Activated T-cell treated with anti-CD3 and anti-CD28 coated beads for 1 hour (primary cell): Measurements from ENCODE around the gene PAQR5.

Experiments used
- DNase-seq: peaks from one replicate; pipeline ENCODE4 v3.0.0-alpha.2; 2020; ENCODE audit warnings: low read depth

Gene PAQR5

DNA sequence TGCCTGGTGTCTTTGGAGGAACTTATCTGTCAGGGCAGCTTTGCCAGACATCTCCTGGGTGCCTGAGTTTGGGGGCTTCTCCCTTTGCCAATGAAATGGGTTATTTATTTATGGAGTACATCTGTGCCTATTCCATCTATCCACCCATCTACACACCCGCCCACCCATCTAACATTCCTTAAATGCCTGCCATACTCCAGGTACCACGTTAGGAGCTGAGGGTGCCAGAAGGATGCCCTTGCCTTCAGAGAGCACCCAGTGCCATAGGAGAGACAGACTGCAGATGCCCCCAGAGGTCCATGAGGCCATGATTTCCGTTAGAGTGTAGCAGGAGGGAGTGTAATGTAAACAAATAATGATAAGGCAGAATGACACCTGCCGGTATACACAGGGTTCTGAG lies 93.6 kb downstream of the PAQR5 start:
- no peak for DNase-seq

DNA sequence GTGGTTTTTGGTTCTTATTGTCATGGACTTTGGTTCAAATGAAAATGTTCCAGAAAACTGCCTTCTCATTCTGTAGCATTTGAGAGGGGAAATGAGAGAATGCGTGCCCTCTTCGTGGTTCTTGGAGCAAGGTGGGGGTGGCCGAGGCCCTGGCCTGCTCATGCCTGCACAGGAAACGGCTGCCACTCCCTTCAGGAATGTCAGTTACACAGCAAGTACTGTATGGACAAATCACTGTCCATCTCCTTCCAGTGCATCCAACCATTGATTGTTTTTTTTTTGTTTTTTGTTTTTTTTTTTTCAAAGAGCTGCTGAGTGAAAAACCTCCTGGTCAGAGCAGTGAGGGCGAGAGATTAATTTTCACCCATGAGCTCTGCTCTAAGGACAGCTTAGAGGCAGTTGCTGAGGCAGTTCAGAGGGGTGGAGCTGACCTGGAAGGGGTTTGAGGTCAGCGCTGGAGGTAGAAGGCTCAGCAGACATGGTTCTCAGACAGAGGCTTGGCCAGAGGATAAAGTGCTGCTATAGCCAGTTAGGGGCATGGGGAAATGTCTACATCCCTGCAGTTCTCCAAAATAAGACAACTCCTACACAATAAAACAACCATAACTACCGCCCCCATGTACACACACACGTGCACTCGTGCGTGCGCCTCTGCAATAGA lies 95.2 kb downstream of the PAQR5 start:
- DNase-seq, result no peak

DNA sequence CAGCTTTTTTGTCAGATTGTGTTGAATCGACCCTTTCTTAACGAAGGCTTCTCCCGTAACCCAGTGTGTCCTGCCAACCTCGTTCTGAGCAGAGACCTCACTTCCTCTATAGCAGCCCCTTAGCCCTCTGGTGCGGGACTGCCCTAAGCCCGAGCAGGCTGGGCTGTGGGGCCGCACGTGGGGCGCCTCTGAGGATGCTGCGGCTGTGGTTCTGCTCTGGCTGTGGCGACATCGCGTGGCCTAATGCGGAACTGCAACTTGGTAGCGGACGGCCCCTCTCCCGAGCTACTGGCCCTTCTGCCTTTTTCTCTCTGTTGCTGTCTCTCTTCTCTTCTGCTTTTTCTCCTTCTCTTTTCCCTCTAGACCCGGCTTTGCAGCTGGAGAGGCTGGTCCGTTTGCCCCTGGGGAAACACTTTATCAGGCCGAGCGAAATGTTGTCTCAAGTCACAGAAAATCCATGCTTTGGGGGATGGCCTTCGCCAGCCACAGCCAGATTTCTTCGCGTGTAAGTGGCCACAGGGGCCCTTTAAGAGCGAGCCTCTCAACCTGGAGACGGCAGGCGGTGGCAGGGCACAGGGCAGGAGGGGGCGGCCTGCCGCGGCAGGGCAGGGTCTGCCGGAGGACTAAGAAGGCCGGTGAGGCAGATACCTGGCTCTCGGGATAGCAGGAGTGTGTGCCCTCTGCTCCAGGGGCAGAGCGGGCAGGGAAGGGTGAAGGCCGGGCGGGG lies 96.0 kb downstream of the PAQR5 start:
- peak; percentile 81 for DNase-seq

DNA sequence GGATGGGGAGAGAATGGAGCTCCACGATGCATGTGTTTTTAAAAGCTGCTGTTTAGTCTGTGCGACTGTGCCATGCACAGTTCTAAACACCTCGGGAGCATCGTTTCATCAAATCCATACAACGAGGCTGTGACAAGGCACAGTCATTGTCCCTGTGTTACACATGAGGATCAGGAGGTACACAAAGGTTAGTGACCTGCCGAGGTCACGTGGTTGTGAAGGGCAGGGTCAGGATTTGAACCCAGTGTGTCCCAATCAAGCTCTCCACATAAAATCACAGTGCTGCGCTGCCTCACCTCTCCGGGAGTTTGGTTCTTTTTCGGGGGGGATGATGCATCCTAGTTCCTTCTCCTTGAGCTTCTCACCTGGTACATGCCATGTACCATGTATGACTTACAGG lies 96.7 kb downstream of the PAQR5 start:
- no peak for DNase-seq

DNA sequence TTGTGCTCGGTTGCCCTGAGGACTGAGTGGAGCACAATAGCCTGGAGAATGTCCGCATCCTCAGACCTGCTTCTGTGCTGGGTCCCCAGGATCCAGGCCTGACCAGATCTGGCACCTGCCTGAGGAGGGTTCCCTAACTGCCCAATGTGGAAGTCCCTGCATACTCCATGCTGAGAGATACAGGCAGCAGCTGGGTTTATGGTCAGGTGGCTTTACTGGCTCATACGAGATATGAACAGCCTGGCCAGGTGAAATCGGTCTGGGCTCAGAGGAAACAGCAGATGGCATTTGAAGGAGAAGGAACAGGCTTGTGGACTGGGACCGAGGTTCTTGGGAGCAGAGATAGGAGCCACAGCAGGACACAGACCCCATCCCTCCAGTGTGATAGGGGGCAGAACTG lies 97.3 kb downstream of the PAQR5 start:
- no peak for DNase-seq

DNA sequence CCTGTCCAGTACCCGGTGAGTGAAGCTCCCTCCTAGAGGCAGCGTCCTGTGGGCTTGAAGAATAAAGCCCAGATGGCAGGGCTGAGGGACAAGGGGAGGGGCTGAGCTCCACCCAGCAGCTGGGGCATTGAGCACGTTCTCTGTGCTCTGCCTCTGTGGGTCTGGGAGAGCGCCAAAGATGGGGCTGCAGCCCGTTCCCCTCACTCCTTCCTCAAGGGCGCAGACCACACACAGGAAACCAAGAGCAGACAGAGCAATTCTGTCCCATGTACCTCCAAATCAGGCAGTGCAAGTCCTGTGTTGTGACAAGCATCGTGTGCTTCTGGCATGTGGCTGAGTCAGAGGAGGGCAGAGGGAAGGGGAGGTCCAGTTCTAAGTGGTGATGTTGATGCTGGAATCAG lies 99.8 kb downstream of the PAQR5 start:
- no peak for DNase-seq

DNA sequence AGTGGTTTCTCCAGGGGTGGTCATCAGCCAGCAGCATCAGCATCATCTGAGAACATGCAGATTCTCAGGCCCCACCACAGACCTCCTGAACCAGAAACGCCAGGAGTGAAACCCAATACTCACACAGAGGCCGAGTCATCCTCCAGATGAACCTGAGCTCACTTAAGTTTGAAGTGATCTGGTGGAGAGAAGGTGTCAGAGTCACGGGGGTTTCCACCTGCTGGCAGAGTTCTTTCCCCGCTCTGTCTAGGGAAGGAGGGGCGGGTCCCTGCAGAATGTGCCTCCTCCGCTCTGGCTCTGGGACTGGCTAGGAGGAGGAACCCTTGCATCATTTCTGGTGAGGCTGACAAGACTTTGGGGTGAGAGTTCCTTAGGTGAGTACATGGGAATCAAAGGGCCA lies 102.1 kb downstream of the PAQR5 start:
- no peak for DNase-seq

DNA sequence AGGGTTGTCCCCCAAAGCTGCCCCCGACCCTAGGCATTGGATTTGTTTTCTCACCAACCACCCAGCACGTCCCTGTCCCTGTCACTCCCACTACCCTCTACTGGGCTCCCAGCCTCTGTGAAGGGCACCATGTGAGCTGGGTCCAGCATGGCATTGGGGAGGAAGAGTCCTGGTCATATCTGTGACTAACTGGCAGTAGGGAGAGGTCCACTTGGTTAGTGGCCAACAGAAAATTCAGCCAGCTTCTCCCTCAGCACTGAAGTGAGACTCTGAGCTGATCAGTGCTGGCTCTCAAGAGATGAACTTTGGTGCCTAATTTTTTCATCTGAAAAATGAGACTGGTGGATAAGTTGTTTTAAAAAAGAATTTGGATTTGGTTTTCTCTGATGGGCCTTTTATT lies 104.1 kb downstream of the PAQR5 start:
- DNase-seq, result no peak

DNA sequence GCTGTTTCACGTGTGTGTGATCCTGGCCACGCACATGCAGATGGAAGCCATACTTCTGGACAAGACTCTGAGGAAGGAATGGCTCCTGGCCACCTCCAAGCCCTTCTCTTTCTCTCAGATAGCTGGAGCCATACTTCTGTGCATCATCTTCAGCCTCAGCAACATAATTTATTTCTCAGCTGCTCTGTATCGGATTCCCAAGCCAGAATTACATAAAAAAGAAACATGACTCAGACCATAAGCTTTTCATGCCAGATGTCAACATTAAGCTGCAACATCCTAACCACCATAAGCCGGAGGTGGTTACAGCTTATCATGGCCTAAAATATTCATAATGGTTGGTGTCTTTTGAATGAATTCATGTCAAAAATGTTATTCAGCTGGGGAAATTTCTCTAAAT lies 104.9 kb downstream of the PAQR5 start:
- no peak for DNase-seq

DNA sequence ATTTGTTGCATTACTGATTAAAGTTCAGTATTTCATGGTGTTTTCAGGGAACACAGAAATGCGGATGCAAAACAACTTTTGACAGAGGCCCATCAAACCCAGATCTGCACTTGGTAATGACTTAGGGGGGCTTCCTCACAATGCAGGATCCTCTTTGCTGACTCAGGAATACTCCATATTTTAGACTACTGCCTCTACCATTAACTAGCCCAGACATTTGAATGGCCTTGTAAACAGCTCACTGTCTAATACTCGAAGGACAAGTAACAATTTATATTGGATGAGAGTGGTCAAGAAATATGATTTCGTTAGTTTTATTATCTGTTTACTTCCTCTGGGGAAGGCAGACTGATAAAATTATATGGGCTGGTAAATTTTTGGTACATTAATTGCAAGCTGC lies 106.4 kb downstream of the PAQR5 start:
- no peak for DNase-seq

DNA sequence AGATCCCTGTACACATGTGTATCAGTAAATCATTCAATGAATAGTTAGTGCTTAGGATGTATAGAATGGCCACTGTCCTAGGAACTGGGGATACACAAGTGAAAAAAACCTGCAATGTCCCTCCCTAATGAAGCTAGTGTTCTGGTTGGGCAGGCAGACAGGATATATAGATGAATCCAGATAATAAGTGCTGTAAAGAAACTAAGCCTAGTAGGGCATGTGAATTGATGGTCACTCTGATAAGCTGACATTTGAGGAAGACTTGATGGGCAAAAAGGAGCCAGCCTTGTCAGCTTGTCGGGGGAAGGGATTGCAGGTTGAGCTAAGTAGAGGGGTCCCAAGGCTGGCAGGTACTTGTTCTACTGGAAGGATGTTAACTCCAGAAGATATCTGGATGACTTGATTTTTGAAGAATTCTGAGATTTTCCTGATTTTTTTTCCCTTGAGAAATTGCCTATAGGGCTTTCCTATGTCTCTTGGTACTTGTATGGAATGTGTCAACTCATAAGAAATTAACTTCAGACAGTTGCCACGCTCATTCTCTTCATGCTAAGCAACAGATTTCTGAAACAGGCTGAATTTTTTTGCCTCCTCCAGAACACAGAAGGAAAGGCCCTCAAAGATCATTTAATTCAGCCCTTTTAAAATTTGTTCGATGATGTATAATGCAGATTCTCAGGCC lies 109.1 kb downstream of the PAQR5 start:
- DNase-seq, result no peak

DNA sequence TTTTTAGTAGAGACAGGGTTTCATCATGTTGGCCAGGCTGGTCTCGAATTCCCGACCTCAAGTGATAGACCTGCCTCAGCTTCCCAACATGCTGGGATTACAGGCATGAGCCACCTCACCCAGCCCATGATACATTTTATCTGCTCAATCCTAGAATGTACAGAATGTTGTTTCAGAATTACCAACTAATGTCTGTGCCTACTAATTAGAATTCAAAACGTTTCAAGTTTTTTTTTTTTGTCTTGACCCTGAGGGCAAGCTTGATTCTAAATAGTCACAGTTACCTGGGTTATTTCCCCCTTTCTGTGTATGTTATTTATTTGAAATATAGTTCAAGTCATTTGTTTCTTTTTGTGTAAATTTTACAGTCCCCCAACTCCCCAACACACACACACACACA lies 110.1 kb downstream of the PAQR5 start:
- no peak for DNase-seq

DNA sequence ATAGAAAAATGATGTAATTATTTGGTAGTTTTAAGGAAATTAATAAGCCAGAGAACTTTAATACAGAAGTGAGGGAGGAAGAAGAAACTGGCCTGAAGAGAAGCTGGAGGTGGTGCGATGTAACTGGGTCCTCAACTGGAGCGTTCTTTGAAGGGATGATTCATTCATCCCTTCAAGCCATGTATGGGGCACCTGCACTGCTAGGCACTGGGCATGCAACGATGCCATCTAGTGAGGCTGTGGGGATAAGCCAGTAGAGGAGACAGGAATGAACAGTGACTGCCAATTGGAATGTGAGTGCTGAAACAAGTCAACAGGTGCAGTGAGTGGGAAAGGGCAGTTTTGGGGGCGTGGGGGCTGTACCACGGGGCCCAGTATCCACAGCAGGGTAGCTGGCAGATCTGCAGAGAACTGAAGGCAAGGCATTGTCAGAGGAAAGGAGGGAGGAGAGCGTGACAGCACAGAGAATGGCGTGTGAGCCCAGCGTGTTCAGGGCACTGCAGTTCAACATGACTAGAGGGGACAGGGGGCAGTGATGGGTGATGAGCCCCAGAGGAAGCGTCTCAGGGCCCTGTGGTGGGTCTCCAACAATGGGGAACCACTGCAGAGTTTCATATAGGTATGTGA lies 111.6 kb downstream of the PAQR5 start:
- DNase-seq, result no peak

DNA sequence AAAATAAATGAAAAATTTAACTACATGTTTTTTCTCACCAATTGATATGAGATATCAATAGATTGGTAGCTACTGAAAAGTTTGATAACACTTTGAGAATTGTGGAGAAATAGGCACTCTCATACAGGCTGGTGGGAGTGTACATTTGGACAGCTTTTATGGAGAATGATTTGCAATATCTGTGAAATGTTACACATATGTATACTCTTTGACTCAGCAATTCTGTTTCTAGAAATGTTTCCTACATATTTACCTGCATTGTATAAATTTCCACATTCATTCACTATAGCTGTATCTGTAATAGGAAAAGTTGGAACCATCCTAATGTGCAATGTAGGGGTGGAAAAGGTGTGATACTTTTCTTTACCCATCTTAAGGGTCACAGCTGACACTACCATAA lies 113.6 kb downstream of the PAQR5 start:
- DNase-seq, result no peak

DNA sequence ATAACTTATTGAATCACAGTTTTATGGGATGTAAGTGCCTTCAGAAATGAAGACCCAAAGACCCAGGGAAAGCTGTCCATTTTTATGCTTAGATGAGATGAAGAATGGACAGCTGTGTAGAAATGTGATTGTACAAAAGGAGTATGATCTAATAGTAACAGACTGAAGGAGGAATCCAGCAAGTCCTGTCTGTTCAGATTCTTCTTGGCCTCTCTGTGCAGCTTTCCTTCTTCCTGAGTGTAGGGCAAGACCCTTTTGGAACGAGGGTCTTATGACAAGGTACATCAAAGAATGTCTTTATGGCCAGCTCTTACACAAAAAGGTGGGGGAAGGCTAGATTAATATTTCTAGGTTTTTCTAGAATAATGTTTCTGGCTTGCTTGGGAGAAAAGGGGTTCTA lies 114.0 kb downstream of the PAQR5 start:
- DNase-seq, result no peak

DNA sequence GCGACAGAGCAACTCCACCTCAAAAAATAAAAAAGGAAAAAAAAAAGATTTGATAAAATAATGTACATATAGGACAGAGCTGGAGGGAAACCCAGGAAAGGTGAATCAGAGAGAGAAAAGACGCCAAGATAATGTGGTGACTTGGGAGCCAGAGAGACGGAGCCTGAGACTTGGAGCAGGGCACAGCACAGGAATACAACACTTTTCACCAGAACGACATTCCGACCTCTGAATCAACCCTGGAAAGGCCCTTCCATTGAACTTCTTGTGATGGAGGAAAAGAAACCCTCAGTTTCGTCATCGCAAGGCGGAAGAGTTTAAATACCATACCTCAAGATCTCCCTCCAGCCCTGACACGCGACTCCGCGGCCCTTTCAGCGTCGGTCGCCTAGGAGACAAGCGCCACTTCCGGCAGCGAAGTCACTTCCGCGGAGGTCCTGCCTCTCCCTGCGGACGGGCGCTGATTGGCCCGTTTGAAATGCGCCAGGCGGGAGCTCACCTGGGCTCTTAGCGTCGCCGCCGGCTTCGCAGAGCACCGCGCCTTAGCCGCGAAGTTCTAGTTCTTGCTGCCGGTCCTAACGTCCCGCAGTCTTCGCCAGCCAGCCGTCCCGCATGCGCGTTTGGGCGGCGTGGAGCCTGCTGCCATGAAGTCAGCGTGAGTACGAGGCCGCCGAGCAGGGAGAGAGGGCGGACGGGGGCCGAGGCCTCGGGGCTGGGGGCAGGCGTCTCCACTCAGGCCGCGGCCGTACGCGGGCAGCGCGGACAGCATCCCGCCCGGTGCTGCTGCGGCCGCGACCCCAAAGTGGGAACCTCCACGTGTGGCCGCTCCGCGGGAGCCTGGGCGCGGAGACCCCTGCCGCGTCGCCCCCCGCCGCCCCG lies 115.3 kb downstream of the PAQR5 start, which contains the start of gene KIF23:
KIF23 (plus strand) TSS at position 528 of the 879 bp plus-strand sequence; CDS start at position 645, 117 bp downstream.
- DNase-seq, result peak; percentile 89

DNA sequence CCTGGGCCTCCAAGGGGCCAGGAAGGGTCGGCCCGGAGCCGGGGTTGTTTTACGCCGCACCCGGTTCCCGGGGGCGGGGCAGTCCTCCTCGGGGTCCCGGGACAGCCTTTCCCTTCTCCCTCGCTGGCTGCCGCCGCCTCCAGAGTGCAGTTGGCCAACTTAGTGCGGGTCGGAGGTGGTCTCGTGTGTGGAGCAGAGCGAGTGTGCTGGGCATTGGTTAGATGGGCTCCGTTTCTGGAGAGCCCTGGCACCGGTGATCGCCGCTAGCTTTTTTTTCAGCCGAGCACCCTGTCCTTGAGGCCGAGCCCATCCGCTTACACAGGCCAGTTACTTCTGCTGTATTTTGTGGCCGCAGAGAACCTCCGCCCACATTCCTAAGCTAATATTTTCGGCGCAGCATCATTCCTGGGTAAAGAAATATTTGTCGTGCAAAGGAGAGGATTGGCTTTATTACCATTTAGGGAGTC lies 116.0 kb downstream of the PAQR5 start:
- DNase-seq, result no peak

DNA sequence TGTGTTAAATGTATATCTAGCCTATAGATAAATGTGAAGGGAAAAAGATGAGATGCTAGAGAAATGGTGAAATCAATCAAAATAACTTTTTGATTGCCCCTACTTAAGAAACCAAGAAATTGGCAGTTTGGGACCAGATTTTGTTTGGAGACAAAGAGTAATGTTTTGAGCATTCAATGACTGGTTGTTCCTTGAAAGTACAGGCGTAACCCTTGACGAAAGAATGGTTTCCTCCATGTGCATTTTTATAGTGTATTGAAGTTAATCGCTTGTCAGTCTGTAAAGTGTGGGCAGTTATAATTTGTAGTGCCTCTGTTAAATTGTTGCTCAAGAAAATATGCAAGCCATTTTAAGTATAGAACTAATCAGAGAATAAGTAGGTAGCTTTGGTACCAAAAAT lies 116.7 kb downstream of the PAQR5 start:
- DNase-seq, result no peak

DNA sequence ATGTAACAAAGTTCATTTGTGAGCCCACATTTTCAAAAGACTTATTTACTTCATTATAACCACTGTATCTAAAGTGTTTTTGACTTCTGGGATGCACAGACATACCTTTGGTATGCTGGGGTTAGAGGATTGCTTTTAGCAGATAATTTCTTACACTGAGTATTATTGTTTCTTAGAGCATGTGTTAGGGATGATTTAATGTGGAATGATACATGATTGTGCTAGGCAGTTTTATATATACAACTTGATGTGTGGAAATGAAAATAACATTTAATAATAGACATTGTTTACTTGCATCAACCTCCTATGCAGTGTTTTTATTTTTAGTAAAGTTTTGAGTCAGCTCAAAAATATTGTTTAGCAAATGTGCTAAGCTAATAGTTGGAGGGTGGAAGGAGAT lies 118.9 kb downstream of the PAQR5 start:
- DNase-seq, result no peak

DNA sequence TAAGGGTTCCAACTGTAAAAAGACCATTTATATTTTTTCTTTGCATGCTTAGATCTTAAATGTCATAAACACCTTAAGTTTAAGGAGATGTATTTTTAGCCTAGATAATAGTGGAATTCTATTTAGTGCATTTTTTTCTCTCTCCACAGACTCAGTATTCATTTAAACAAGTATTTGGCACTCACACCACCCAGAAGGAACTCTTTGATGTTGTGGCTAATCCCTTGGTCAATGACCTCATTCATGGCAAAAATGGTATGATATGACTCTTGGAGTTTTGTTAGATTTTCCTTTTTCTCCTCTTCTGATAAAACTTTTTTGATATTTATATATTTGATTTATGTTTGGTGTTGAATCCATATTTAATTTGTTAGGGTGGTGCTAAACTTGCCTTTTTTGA lies 122.8 kb downstream of the PAQR5 start:
- no peak for DNase-seq

DNA sequence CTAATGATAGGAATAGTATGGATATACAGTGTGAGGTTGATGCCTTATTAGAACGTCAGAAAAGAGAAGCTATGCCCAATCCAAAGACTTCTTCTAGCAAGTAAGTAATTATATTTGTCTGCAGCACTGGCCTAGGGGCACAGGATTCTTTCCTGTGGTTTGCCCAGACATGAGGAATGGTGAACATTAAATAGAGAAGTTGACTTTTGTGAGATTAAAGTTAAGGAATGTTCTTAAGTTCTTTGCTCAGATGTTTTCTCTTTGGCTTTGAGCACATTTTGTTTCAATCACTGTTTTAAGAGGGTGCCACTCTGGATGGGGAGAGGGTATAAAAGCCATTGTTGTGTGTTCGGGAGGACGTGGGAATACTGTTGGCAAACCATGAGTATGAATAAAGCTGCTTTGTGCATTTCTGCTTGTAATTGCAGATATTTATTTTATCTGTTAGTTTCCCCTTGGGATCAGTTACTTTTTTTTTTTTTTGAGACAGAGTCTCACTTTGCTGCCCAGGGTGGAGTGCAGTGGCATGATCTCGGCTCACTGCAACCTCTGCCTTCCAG lies 123.7 kb downstream of the PAQR5 start:
- DNase-seq, result no peak
